ENCODE measurements around the gene GSTP1. TPM values are rescaled to one million over a fixed set of nuclear protein-coding genes. Genes with fewer than 3 reads are reported as not detected.

The GSTP1 gene
- total and polyA plus RNA-seq, 9 of the 15 experiments (the other 6 are each of a cell fraction or from before 2014, with no cell fraction given) = 592 to 2,150 (median 1,204) TPM

DNA sequence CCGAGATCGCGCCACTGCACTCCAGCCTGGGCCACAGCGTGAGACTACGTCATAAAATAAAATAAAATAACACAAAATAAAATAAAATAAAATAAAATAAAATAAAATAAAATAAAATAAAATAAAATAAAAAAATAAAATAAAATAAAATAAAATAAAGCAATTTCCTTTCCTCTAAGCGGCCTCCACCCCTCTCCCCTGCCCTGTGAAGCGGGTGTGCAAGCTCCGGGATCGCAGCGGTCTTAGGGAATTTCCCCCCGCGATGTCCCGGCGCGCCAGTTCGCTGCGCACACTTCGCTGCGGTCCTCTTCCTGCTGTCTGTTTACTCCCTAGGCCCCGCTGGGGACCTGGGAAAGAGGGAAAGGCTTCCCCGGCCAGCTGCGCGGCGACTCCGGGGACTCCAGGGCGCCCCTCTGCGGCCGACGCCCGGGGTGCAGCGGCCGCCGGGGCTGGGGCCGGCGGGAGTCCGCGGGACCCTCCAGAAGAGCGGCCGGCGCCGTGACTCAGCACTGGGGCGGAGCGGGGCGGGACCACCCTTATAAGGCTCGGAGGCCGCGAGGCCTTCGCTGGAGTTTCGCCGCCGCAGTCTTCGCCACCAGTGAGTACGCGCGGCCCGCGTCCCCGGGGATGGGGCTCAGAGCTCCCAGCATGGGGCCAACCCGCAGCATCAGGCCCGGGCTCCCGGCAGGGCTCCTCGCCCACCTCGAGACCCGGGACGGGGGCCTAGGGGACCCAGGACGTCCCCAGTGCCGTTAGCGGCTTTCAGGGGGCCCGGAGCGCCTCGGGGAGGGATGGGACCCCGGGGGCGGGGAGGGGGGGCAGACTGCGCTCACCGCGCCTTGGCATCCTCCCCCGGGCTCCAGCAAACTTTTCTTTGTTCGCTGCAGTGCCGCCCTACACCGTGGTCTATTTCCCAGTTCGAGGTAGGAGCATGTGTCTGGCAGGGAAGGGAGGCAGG, at the start of gene GSTP1 (continued):
- TF ChIP-seq, protein P1, sequence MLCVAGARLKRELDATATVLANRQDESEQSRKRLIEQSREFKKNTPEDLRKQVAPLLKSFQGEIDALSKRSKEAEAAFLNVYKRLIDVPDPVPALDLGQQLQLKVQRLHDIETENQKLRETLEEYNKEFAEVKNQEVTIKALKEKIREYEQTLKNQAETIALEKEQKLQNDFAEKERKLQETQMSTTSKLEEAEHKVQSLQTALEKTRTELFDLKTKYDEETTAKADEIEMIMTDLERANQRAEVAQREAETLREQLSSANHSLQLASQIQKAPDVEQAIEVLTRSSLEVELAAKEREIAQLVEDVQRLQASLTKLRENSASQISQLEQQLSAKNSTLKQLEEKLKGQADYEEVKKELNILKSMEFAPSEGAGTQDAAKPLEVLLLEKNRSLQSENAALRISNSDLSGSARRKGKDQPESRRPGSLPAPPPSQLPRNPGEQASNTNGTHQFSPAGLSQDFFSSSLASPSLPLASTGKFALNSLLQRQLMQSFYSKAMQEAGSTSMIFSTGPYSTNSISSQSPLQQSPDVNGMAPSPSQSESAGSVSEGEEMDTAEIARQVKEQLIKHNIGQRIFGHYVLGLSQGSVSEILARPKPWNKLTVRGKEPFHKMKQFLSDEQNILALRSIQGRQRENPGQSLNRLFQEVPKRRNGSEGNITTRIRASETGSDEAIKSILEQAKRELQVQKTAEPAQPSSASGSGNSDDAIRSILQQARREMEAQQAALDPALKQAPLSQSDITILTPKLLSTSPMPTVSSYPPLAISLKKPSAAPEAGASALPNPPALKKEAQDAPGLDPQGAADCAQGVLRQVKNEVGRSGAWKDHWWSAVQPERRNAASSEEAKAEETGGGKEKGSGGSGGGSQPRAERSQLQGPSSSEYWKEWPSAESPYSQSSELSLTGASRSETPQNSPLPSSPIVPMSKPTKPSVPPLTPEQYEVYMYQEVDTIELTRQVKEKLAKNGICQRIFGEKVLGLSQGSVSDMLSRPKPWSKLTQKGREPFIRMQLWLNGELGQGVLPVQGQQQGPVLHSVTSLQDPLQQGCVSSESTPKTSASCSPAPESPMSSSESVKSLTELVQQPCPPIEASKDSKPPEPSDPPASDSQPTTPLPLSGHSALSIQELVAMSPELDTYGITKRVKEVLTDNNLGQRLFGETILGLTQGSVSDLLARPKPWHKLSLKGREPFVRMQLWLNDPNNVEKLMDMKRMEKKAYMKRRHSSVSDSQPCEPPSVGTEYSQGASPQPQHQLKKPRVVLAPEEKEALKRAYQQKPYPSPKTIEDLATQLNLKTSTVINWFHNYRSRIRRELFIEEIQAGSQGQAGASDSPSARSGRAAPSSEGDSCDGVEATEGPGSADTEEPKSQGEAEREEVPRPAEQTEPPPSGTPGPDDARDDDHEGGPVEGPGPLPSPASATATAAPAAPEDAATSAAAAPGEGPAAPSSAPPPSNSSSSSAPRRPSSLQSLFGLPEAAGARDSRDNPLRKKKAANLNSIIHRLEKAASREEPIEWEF (CRISPR knock-in tag; IDR thresholded peaks at IDR 0.05) = no peak
- TF ChIP-seq, protein P2, sequence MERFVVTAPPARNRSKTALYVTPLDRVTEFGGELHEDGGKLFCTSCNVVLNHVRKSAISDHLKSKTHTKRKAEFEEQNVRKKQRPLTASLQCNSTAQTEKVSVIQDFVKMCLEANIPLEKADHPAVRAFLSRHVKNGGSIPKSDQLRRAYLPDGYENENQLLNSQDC (CRISPR knock-in tag; IDR thresholded peaks at IDR 0.05) = 0 out of 2 replicates have a peak, but pooled peaks have one; percentile 33
- TF ChIP-seq YY1 (IDR thresholded peaks at IDR 0.05; ENCODE audit: borderline replicate concordance in 1 of 3, control insufficient read depth in 1 of 3, extremely low read depth in 1 of 3, insufficient read depth in 3 of 3, insufficient read length in 1 of 3, insufficient replicate concordance in 2 of 3, low read depth in 1 of 3, low read length in 2 of 3) (peak in 2 of 3 experiments; percentile 43 to 61), ZNF253 (CRISPR knock-in tag; conservative IDR thresholded peaks at IDR 0.05) (no peak), TCF7 (IDR thresholded peaks at IDR 0.05; ENCODE audit: borderline replicate concordance) (peak; percentile 70; the same call in 1 of the 2 replicates), POLR3G (IDR thresholded peaks at IDR 0.05; ENCODE audit: extremely low read depth, insufficient read length, insufficient replicate concordance) (no peak), SNIP1 (IDR thresholded peaks at IDR 0.05; ENCODE audit: low read depth) (no peak)
- TF ChIP-seq, protein P3, sequence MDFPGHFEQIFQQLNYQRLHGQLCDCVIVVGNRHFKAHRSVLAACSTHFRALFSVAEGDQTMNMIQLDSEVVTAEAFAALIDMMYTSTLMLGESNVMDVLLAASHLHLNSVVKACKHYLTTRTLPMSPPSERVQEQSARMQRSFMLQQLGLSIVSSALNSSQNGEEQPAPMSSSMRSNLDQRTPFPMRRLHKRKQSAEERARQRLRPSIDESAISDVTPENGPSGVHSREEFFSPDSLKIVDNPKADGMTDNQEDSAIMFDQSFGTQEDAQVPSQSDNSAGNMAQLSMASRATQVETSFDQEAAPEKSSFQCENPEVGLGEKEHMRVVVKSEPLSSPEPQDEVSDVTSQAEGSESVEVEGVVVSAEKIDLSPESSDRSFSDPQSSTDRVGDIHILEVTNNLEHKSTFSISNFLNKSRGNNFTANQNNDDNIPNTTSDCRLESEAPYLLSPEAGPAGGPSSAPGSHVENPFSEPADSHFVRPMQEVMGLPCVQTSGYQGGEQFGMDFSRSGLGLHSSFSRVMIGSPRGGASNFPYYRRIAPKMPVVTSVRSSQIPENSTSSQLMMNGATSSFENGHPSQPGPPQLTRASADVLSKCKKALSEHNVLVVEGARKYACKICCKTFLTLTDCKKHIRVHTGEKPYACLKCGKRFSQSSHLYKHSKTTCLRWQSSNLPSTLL (IDR thresholded peaks at IDR 0.05) = peak; percentile 79
- TF ChIP-seq, protein P4, sequence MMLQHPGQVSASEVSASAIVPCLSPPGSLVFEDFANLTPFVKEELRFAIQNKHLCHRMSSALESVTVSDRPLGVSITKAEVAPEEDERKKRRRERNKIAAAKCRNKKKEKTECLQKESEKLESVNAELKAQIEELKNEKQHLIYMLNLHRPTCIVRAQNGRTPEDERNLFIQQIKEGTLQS (IDR thresholded peaks at IDR 0.05) = no peak
- TF ChIP-seq, protein P4 (CRISPR knock-in tag; conservative IDR thresholded peaks at IDR 0.05) = peak; percentile 47; the same call in 1 of the 2 replicates
- TF ChIP-seq, protein P5, sequence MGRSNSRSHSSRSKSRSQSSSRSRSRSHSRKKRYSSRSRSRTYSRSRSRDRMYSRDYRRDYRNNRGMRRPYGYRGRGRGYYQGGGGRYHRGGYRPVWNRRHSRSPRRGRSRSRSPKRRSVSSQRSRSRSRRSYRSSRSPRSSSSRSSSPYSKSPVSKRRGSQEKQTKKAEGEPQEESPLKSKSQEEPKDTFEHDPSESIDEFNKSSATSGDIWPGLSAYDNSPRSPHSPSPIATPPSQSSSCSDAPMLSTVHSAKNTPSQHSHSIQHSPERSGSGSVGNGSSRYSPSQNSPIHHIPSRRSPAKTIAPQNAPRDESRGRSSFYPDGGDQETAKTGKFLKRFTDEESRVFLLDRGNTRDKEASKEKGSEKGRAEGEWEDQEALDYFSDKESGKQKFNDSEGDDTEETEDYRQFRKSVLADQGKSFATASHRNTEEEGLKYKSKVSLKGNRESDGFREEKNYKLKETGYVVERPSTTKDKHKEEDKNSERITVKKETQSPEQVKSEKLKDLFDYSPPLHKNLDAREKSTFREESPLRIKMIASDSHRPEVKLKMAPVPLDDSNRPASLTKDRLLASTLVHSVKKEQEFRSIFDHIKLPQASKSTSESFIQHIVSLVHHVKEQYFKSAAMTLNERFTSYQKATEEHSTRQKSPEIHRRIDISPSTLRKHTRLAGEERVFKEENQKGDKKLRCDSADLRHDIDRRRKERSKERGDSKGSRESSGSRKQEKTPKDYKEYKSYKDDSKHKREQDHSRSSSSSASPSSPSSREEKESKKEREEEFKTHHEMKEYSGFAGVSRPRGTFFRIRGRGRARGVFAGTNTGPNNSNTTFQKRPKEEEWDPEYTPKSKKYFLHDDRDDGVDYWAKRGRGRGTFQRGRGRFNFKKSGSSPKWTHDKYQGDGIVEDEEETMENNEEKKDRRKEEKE (IDR thresholded peaks at IDR 0.05; ENCODE audit: borderline replicate concordance in 1 of 2, control insufficient read depth in 1 of 2, low read depth in 2 of 2, low read length in 1 of 2) = no peak
